ENCODE measurements around the gene PDE4DIP. TPM values are rescaled to one million over a fixed set of nuclear protein-coding genes. Genes with fewer than 3 reads are reported as not detected.
"Not testable (repeated sequence)": the region's sequence is repeated elsewhere in the genome, so short reads cannot be mapped to it uniquely, and the experiment has no call there.

PDE4DIP gene
- total RNA-seq, 4 donors from 2014 or later, result 91.1 to 132 (median 105) TPM

DNA sequence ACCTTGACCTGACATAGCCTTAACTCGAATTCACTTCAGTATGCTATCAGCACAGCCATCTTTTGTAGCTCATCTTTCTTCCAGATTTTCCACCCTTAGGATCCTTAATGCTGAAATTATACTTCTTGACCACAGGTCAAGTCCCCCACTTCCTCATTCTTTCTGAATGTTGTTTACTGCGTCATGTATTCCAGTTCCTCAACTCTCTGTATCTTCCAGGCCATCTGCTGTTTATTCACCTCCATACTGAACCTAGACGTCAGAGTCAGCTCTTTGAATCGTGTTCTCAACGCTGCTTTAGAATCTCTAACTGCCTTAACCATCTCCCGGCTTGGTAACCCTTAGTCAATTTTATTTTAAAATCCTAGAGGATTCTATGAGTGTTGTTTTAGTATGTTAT, 9.8 kb downstream of the PDE4DIP start:
- DNase-seq, H3K27ac ChIP-seq, H3K36me3 ChIP-seq, H3K9me3 ChIP-seq, H3K4me1 ChIP-seq, H3K4me3 ChIP-seq, H3K27me3 ChIP-seq: not testable (repeated sequence)

DNA sequence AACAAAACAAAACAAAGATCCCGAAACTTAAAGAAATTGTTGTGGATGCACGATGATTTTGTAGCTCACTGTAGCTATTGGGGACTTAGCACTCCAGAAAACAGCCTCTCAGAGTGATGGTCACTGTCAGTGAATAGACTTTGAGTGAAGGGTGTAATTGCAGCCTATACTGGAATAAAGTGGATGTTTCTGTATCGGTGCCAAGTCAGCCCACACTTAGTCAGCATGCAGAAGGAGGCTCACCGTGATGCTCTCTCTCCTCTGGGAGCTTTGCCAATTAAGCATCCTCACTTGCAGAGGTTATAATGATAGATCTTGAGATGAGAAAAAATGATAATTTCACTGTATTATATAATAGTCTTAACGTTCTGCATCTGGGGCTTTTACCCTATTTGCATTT, 11.1 kb downstream of the PDE4DIP start:
- H3K4me1 ChIP-seq, H3K36me3 ChIP-seq, H3K27me3 ChIP-seq, H3K4me3 ChIP-seq, H3K27ac ChIP-seq, H3K9me3 ChIP-seq, DNase-seq: not testable (repeated sequence)

DNA sequence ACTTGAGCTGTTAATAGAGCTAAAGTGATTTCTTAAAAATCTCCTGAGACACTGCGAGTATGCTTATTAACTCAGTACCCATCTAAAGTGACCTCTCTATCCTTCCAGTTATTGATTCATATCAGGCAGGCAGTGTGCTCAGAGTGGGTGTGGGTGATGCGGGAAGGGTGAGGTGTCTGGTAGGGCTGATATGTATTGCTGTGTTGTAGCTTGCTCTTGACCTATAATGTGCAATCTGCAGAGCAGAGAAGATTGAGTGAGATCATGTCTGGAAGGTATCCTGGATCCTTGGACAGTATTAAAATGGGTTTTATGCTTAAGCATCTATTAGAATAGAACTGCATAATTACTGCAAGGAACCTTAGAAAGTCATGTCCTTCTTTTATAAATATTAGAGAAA, 15.8 kb downstream of the PDE4DIP start:
- H3K27me3 ChIP-seq, H3K36me3 ChIP-seq, H3K4me1 ChIP-seq, H3K9me3 ChIP-seq, H3K27ac ChIP-seq, DNase-seq, H3K4me3 ChIP-seq: not testable (repeated sequence)

DNA sequence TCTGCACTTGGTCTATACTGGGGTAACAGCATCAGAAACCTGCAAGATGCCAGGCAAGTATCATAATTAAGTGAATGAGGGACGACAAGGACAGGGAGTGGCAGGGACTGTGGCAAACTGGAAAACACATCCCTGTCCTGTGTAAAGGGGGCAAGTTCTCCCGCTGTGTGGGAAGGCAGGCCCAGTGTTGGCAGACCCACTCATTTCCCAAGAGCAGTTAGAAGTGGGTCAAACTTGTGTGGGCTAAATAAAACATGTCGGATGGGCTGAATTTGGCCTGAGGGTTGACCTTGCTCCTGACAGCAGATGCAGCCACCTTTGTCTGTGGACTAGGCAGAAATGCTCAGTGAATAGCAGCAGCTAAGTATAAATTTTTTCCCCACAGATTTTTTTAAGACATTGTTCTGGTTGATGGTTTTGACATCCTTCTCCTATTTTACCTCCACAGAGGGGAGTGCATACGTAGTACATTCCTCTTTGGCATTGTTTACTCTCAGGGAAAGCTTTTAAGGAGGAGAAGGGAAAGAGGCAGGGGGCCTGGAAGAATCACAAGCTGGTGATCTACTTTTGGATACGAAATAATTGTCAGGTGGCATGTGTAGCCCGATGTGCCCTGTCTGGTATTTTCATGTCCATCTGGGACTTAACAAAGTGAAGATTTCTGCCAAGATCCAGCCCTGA, 16.5 kb downstream of the PDE4DIP start:
- H3K36me3 ChIP-seq, H3K27me3 ChIP-seq, DNase-seq: not testable (repeated sequence)

DNA sequence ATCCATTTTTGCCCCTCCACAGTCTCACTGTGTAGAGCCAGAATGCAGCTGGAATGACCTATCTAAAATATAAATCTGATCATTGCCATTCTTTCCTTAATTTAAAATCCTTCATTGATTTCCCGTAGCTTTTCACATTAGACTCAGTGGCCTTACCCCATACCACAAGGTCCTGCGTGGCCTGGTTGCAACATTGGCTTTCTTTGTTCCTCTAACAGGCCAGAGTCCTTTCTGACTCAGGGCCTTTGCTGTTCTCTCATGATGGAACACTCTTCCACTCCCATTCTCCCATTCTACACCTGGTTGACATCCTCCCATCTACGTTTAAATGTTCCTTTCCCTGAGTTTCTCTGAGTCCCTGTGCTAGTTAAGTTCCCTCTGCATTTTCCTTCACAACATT, 18.4 kb downstream of the PDE4DIP start:
- not testable (repeated sequence) for H3K27ac ChIP-seq, H3K27me3 ChIP-seq, H3K36me3 ChIP-seq, H3K4me1 ChIP-seq, DNase-seq, H3K9me3 ChIP-seq, H3K4me3 ChIP-seq

More for the DNA sequence above, 16.5 kb downstream of the PDE4DIP start:
- not testable (repeated sequence) for H3K9me3 ChIP-seq, H3K4me3 ChIP-seq, H3K27ac ChIP-seq, H3K4me1 ChIP-seq

DNA sequence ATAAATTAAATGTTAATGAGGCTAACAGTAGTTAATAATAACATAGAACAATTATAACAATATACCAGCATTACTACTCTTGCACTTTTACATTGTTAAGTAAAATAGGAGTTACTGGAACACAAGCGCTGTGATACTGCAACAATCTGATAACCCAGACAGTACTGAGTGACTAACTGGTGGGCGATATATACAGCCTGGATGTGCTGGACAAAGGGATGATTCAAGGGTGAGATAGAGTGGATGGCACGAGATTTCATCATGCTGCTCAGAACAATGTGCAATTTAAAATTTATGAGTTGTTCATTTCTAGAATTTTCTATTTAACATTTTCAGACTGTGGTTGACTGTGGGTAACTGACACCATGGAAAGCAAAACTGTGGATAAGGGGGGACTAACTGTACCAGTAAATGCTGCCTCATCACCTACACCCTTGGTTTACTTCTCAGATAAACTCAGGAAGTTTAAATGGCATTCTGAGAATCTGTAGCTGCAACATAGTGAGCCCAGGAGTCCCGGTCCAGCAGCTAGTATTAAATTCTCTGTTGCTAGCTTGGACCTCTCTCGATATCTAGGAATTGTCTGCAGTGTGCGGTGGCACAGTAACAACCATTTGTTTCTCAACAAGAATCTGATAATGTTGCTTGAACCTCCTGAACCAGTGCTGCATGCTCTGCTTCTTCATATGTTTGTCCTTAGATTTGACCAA, 24.9 kb downstream of the PDE4DIP start:
- not testable (repeated sequence) for DNase-seq, H3K27me3 ChIP-seq, H3K4me3 ChIP-seq, H3K36me3 ChIP-seq, H3K9me3 ChIP-seq, H3K27ac ChIP-seq, H3K4me1 ChIP-seq

DNA sequence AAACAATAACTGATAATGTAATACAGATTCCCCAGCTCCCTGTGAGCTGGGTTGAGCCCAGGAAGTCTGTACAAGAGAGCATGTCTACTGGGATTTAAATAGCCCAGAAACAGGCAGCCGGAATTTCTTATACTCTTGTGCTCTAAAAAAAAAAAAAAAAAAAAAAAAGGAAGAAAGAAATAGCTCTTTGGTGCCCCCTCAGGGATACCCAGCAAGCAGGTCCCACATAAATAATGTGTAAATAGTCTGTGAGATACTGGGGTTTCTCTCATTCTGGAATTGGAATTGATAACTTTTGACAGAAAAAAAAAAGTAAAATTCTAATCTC, 25.4 kb downstream of the PDE4DIP start:
- not testable (repeated sequence) for H3K4me3 ChIP-seq, H3K27ac ChIP-seq, H3K27me3 ChIP-seq, H3K36me3 ChIP-seq, H3K9me3 ChIP-seq, DNase-seq, H3K4me1 ChIP-seq

DNA sequence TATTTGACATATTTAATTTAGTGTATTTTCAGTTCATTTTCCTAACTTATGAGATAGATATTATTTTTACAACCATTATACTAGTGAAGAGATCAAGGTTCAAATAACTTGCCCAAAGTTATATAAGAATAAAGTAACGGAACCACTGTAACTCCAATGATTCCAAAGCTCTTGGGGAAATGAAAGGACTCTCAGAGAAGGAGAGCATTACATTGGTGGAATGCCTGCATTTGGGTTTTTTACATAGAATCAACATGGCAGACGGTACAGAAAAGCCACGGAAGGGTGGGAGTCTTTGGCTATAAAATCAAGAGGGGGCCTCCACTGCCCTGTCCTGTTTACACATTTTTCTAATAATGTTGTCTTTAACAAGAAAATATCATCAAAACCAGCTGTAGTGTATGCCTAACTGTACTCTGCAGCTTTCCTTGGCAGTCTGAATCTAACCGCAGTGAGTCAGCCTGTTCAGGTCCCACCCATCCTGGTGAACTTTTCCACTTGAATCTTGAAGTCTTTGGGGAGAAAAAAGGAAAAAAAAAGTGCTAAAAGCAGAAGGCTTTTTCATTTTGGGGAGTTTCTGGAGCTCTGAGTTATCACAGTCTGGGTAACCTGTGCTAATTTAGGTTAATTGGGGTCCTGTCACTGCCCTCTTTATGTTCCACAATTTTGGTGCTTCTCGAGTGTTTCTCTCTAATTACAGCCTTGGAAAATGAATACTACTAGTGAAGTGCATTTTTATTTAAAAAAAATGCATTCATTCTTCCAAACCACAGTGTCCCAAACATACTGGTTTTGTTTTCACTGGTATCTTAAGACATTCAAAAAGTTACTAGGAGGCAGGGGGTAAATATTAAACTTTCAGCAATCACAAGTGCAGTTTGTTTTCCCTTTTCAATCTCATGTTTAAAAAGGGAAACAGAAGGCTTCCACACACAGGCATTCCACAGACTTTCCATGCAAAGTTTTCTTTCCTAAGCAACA, 30.5 kb downstream of the PDE4DIP start:
- not testable (repeated sequence) for H3K9me3 ChIP-seq, H3K4me1 ChIP-seq, H3K27ac ChIP-seq, H3K36me3 ChIP-seq, H3K4me3 ChIP-seq, H3K27me3 ChIP-seq, DNase-seq

DNA sequence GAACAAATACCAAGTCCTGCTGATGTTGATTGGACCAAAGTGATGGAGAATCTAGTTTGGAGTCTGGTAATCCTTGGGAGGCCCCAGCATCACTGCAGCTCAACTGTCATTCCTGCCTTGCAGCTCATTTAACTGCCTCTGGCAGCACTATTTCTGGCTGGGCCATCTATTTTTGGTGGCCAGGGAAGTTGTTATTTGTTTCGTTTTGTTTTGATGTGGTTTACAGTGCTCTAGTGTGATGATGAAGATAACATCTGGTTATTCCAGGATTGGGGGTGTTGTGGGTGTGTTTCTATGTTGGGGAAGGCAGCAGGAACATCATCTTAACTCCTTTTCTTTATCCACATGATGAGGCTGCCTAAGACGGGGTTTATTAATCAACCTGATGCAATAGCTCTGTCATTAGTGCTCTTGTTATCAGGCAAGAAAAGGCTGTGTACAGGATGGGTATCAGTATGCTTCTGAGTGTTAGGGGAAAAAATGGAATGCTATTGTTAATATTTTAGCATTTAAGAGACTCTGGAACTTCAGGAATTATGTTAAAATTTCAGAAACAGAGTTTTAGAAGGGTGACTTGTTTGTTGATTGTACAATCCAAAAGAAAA, 35.7 kb downstream of the PDE4DIP start:
- H3K4me3 ChIP-seq, H3K36me3 ChIP-seq, H3K27me3 ChIP-seq, H3K4me1 ChIP-seq, H3K9me3 ChIP-seq, DNase-seq, H3K27ac ChIP-seq: not testable (repeated sequence)

DNA sequence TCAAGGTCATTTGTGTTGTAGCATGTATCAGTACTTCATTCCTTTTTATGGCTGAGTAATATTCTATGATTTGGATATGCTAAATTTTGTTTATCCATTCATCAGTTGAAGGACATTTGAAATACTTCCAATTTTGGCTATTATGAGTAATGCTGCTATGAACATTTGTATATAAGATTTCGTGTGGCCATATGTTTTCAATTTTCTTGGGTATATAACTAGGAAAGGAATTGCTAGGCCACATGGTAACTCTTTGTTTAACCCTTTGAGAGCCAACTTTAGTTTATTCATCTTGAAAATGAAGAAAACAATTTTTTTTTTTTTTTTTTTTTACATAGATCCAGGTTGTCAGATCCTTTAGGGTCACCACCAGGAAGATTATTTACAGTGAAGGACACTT, 37.0 kb downstream of the PDE4DIP start:
- DNase-seq, H3K27ac ChIP-seq: not testable (repeated sequence)

DNA sequence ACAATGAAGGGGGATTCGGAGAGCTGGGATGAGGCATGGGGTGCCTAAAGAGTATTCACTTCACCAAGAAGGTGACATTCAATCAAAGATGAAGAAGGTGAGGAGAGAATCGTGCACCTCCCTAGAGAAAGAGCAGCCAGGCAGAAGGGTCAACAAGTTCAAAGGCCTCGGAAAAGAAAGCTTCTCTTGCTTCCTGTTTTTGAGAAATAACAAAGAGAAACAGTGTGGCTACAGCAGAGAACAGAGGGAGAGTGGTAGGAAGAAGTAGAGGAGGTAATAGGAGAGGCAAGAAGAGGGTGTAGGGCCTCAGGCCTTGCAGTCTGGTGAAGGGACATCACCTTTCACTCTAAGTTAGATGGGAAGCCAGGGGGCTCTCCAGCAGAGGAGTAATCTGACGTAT, 41.0 kb downstream of the PDE4DIP start:
- not testable (repeated sequence) for H3K9me3 ChIP-seq, H3K36me3 ChIP-seq, H3K4me3 ChIP-seq, H3K27me3 ChIP-seq, H3K27ac ChIP-seq, H3K4me1 ChIP-seq
- DNase-seq, result peak in 1 of 3 donors; percentile 42

More for the DNA sequence above, 37.0 kb downstream of the PDE4DIP start:
- not testable (repeated sequence) for H3K27me3 ChIP-seq, H3K9me3 ChIP-seq, H3K36me3 ChIP-seq, H3K4me1 ChIP-seq, H3K4me3 ChIP-seq

DNA sequence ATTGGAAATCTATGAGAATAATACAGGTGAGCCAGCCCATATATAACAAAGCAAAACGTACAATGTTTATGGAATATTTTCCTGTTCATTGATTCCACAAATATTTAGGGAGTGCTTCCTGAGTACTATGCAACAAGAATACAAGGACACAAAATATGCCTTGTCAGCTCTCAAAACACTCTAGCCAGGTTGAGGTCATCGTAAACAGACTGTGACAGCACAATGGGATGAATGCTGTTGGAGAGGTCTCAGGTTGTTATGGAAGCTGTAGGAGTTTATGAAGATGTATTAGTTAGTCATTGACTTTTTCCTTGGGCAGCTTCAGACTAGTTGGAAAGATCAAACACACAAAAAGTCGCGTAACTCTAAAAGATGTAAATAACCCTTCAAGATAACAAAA, 42.1 kb downstream of the PDE4DIP start:
- not testable (repeated sequence) for H3K27ac ChIP-seq, H3K36me3 ChIP-seq, H3K4me1 ChIP-seq, DNase-seq, H3K4me3 ChIP-seq, H3K27me3 ChIP-seq, H3K9me3 ChIP-seq

DNA sequence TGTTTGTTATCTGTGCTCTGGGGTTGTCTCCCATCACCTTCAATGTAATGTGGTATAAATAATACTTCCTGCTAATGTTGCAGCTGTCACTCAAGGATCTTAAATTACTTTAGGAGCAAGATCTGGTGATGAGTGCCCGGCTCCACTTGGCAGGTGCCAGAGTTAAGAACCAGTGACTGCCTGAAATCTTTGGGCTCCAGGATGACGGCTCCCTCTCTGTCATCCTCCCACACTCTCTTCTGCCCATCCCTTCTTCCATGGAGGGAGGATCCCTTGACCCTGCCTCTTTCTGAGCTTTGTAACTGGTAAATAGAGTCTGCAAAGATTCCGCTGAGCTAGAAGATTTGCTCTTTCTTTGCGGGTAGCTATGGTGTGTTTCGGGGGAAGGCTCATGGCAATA, 44.4 kb downstream of the PDE4DIP start:
- H3K27ac ChIP-seq, result not testable (repeated sequence)

DNA sequence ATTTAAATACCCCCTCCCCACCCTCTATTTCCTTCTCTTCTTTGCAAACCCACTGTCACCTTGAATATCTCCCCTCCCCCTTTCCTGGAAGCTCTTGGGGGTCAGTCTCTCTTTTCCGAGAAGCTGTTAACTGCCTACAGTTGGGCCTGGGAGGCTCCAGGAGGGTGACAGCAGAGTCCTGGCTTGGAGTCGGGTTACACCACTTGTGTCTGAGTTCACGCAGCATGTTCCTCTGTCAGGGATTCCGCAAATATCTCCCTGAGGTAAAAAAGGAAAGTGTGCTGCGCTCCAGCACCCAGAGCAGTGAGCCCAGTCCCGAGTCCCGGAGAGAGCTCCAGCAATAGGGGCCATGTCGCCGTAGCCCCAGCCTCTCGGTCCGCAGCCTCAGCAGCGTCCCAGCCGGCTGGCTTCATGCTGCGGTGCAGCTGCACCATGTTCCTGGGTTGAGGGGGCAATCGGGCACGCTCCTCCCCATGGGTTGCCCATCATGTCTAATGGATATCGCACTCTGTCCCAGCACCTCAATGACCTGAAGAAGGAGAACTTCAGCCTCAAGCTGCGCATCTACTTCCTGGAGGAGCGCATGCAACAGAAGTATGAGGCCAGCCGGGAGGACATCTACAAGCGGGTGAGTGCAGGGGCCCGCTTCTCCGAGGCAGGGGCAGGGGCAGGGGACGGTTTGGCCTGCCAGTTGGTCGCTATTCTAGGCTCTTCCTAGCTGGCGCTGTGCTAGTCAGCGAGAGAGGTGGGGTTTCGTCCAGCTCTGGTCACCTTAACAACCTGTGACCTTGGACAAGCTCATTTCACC, 45.2 kb downstream of the PDE4DIP start:
- not testable (repeated sequence) for H3K9me3 ChIP-seq, DNase-seq, H3K4me1 ChIP-seq, H3K27ac ChIP-seq, H3K27me3 ChIP-seq, H3K36me3 ChIP-seq, H3K4me3 ChIP-seq

More for the DNA sequence above, 44.4 kb downstream of the PDE4DIP start:
- not testable (repeated sequence) for H3K4me1 ChIP-seq, DNase-seq, H3K36me3 ChIP-seq, H3K4me3 ChIP-seq, H3K27me3 ChIP-seq, H3K9me3 ChIP-seq

Data from Peyer's patch (tissue), 4 donors.